HG02678 (cell line): ENCODE data around the gene C3.
"Not testable (repeated sequence)": the region's sequence is repeated elsewhere in the genome, so short reads cannot be mapped to it uniquely, and the experiment has no call there.

Experiments used
- ATAC-seq: cut with Tn5 transposase; IDR thresholded peaks from one replicate; pipeline ENCODE4 v1.9.1; 2021; ENCODE audit warnings: mild to moderate bottlenecking, moderate library complexity; ENCODE audit not compliant: unreplicated experiment

Gene C3

DNA sequence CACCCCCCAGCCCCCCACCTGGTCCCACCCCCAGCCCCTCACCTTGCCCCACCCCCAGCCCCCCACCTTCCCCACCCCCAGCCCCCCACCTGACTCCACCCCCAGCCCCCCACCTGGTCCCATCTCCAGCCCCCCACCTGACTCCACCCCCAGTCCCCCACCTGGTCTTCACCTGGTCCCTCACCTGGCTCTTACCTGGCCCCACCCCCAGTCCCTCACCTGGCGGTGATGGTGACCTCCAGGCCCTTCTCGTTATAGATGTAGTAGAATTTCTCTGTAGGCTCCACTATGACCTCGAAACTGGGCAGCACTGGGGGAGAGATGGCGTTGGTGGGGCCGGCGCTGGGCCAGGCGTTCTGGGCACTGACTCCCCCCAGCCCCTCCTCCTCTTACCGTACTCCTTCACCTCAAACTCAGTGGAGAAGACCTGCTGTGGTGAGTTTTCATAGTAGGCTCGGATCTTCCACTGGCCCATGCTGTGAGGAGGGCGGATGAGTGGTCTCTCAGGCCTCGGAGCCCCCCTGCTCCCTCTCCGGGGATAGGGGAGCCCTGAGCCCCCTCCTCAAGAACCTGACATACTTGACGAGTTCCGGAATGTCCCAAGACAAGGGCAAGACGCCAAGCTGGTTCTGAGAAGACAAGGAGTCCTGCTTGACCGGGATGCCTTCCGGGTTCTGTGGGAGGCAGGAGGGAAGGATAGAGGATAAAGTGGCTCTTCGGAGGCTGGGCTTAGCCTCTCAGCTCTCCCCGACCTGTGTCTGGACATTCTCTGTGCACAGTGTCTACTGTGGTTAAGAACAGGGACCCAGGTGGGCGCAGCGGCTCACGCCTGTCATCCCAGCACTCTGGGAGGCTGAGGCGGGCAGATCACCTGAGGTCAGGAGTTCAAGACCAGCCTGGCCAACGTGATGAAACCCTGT lies 6.4 kb downstream of the C3 start:
- ATAC-seq, result no peak

DNA sequence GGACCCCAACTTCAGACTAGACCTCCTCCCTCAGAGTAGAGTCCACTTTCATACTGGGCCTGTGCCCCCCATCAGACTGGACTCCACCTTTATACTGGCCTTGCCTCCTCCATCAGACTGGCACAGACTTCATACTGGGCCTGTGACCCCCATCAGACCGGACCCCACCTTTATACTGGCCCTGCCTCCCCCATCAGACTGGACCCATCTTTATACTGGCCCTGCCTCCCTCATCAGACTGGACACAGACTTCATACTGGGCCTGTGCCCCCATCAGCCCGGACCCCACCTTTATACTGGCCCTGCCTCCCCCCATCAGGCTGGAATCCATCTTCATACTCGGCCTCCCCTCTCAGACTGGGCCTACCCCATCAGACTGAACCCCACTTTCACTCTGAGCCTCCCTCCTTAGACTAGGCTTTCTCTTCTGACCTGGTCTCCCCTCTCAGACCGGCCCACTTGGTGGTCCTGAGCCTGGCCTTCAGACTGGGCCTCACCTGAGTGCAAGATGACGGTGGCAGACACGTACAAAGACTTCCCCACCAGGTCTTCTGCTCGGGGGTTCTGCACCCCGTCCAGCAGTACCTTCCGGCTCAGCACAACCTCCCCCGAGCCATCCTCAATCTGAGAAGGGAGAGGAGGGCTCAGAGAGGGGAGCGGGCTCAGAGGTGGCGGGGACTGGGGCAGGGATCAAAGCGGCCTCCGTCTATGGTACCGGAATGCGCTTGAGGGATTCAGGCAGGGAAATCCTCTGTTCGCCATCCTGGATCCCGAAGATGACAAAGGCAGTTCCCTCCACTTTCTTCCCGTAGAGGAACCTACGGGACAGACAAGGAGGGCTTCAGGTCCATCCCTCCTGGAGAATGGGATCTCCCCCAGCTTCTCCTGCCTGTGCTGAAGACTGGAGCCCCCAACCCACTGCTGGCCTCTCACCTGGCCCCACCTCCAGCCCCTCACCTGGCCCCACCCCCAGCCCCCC lies 7.5 kb downstream of the C3 start:
- no peak for ATAC-seq

- ATAC-seq, result no peak
These were observed 8.2 kb downstream of the C3 start for GRCh38 chr19:6712231-6712630.

DNA sequence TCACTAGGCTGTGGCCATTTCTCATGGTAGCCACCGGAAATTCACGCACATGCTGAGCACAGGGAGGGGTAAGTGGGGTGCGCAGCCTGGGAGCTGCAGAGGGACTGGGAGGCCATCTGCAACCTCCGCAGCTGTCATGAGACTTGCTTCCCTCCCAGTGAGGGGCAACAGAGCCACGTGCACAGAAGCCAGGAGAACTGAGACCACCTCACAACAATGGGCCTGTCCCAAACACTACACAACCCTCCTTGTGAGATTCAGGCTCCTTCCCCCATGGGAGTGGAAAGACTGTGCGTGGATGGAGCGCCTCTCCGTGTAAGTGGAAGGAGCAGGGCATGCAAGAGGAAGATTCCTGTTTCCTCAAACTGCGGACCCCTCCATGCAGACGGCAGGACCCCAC lies 8.8 kb downstream of the C3 start:
- ATAC-seq, result no peak

- ATAC-seq, result no peak
These were observed 9.4 kb downstream of the C3 start for GRCh38 chr19:6711078-6711361.

- no peak for ATAC-seq
These were observed 10.0 kb downstream of the C3 start for GRCh38 chr19:6710273-6711077.

- ATAC-seq, result no peak
These were observed 10.9 kb downstream of the C3 start for GRCh38 chr19:6709549-6709948.

DNA sequence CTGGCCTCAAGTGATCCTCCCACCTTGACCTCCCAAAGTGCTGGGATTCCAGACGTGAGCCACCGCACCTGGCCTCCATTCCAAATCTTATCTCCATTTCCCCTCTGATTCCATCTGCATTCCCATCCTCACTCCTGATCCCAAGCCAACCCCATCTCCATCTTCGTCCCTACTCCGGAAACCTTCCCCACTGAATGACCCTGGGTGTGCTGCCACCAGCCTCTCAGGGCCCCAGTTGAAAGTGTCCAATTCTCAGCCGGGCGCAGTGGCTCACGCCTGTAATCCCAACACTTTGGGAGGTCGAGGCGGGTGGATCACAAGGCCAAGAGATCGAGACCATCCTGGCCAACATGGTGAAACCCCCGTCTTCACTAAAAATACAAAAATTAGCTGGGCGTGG lies 11.5 kb downstream of the C3 start:
- ATAC-seq, result not testable (repeated sequence)

GRCh38 chr19:6708346-6708745 lies 12.1 kb downstream of the C3 start:
- no peak for ATAC-seq

- ATAC-seq, result no peak
These were observed 12.8 kb downstream of the C3 start for GRCh38 chr19:6707658-6708018.

- ATAC-seq, result no peak
These were observed 13.3 kb downstream of the C3 start for GRCh38 chr19:6707011-6707657.

GRCh38 chr19:6706633-6706958 lies 13.9 kb downstream of the C3 start:
- ATAC-seq, result no peak

- no peak for ATAC-seq
These were observed 14.4 kb downstream of the C3 start for GRCh38 chr19:6705931-6706632.

DNA sequence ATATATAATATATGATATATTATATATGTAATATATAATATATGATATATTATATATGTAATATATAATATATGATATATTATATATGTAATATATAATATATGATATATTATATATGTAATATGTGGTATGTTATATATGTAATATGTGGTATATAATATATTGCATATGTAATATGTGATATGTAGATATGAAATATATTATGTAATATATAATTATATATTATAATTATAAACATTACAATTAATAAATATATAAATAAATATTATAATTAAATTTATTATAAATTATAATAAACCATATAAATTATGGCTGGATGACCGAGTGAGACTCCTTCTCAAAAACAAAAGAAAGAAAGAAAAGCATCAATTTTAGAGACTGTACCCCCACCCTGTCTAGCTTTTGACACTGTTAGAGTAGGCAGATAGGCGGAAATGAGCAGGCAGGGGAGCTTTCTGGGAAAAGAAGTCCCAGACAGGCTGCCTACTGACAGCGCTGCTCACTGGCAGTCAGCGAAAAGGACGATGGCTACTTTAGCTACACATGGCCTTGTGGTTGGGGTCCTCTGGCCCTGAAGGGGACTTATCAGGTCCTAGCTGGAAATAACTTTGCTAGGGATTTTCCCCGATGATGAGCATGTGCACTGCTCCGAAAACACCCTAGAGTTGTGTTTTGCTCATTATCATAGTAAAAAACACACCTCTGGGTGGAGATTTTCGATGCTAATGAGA lies 19.7 kb downstream of the C3 start:
- ATAC-seq, result no peak

DNA sequence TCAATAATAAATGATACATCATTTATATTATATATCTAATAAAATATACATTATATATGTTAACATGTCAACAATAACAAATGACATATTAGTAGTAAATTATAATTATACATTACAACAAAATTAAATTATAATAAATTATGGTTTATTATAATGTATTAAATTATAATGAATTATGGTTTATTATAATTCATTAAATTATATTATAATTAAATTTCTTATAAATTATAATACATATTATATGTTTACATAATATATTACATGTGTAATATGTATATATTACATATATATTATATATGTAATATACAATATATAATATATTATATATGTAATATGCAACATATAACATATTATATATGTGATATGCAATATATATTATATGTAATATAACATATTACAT lies 20.5 kb downstream of the C3 start:
- no peak for ATAC-seq

- no peak for ATAC-seq
These were observed 23.2 kb downstream of the C3 start for GRCh38 chr19:6697291-6697690.

DNA sequence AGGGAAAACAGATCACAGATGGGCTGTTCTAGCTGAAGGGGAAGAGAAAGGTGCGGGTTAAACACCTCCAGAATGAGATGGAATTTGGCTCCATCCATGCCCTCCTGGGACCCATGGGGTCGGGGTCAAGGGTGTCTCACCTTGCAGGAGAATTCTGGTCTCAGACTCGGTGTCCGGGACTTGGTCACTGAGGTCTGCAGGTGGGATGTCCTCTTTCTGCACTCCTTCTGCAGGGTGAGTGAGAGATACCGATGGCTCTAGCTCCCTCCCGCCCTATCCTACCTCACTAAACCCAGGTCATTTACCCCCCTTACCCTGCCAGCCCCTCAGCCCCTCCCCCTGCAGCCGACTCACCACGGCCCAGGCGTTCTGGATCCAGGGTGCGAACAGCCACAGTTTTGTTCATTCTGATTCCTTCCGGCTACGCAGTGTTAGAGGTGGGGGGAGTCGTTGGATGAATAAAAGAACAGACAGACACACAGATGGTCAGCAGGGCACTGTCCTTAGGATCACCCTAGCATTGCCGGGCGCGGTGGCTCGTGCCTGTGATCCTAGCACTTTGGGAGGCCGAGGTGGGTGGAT lies 24.1 kb downstream of the C3 start:
- ATAC-seq, result no peak

GRCh38 chr19:6694147-6694815 lies 26.2 kb downstream of the C3 start:
- ATAC-seq, result no peak

GRCh38 chr19:6693681-6694080 lies 26.8 kb downstream of the C3 start:
- no peak for ATAC-seq
